Measurements from ENCODE around the gene MYB. TPM values are rescaled to one million over a fixed set of nuclear protein-coding genes. Genes with fewer than 3 reads are reported as not detected.

MYB gene
- total and polyA plus RNA-seq, 2 of the 8 experiments (the other 6 are each of a cell fraction or from before 2014, with no cell fraction given) = 4.0 to 7.6 TPM

GRCh38 chr6:135228486-135228885 is 47.4 kb downstream of the MYB start:
- no peak overlapping the region for H3K4me2 ChIP-seq (ENCODE audit: insufficient read depth in 1 of 2, low read depth in 2 of 2, low read length in 2 of 2)
- H3K23me2 ChIP-seq (ENCODE audit: low read depth, low read length) = no peaks in the 10 kb centered on the region
- no peak overlapping the region for H3K56ac ChIP-seq (replicated peaks; ENCODE audit: insufficient read length, low read depth, low read length)
- H3K79me2 ChIP-seq (ENCODE audit: control insufficient read depth in 1 of 2, insufficient read depth in 2 of 2, low read length in 2 of 2) = no peaks in the 10 kb centered on the region
- H4K20me1 ChIP-seq (replicated peaks in 1 of 2; ENCODE audit: control insufficient read depth in 1 of 2, insufficient read depth in 2 of 2, low read length in 2 of 2) = no peaks in the 10 kb centered on the region
- no peaks in the 10 kb centered on the region for H3K27me3 ChIP-seq (replicated peaks in 1 of 4; ENCODE audit: control insufficient read depth in 3 of 4, extremely low read depth in 1 of 4, insufficient read depth in 3 of 4, low read length in 3 of 4)
- CTCF ChIA-PET (ENCODE audit: partially characterized antibody) = interaction anchor here (0.6 to 1.1 kb wide), 2 partner anchors 9 to 32 kb away, joined by 3 to 4 read pairs; no protein-coding TSS in a partner anchor
- H3K9ac ChIP-seq (replicated peaks in 1 of 4; ENCODE audit: extremely low read depth in 1 of 4, low read depth in 3 of 4, low read length in 3 of 4) = no peak overlapping the region
- DNase-seq (ENCODE audit: low read depth in 1 of 2, low spot score in 2 of 2) = no peak
- no peak overlapping the region for H4K5ac ChIP-seq (ENCODE audit: insufficient read length, low read depth, low read length)
- no peak overlapping the region for H2BK12ac ChIP-seq (ENCODE audit: low read depth, low read length)
- H4K91ac ChIP-seq (replicated peaks; ENCODE audit: insufficient read length, low read length) = no peak overlapping the region
- no peak overlapping the region for H2BK15ac ChIP-seq (ENCODE audit: low read length)
- H3K4me3 ChIP-seq (ENCODE audit: extremely low read depth in 1 of 4, insufficient read depth in 2 of 4, low read depth in 3 of 4, low read length in 4 of 4) = no peak overlapping the region
- WGBS, 2 experiments (ENCODE audit: extremely low coverage in 1 of 2, insufficient coverage in 1 of 2, insufficient read length in 1 of 2, insufficient replicate concordance in 2 of 2, low coverage in 1 of 2, low lambda C conversion rate in 2 of 2, missing lambda C conversion rate in 1 of 2) = 90% methylated on average over 6 of the region's 6 CpGs; no CpG with 5 or more reads in 1 of the 2 experiments
- no peak overlapping the region for H3K4ac ChIP-seq (replicated peaks; ENCODE audit: insufficient read length, low read depth, low read length)
- no peak overlapping the region for H3K23ac ChIP-seq (ENCODE audit: insufficient read length)
- H2BK5ac ChIP-seq (ENCODE audit: low read depth, low read length) = no peak overlapping the region
- H2AFZ ChIP-seq (ENCODE audit: low read length) = no peak overlapping the region
- POLR2A ChIA-PET (ENCODE audit: partially characterized antibody) = no interaction called here
- FAIRE-seq = no peak
- no peaks in the 10 kb centered on the region for H3K79me1 ChIP-seq (ENCODE audit: low read depth, low read length)
- no peak overlapping the region for H2BK120ac ChIP-seq (replicated peaks; ENCODE audit: low read depth, low read length)
- no peak overlapping the region for H2AK5ac ChIP-seq (ENCODE audit: low read depth, low read length)
- no peak overlapping the region for H4K8ac ChIP-seq (ENCODE audit: extremely low read depth, insufficient read depth, low read length)
- no peak overlapping the region for H3K27ac ChIP-seq (ENCODE audit: low read depth, low read length)
- H3K14ac ChIP-seq (ENCODE audit: insufficient read length) = no peak overlapping the region
- H3K18ac ChIP-seq (ENCODE audit: extremely low read depth, low read length) = no peak overlapping the region
- no peaks in the 10 kb centered on the region for H3K9me3 ChIP-seq (ENCODE audit: insufficient read depth in 2 of 2, low read depth in 1 of 2, low read length in 1 of 2)
- no peaks in the 10 kb centered on the region; a peak in 2 of 8 replicates for H3K36me3 ChIP-seq (ENCODE audit: control insufficient read depth in 2 of 4, insufficient read depth in 4 of 4, low read length in 3 of 4)
- H3K4me1 ChIP-seq (replicated peaks in 1 of 4; ENCODE audit: control insufficient read depth in 3 of 4, insufficient read depth in 4 of 4, low read length in 3 of 4) = peaks cover 0 to 5% (median 0%) of the 10 kb centered on the region in 4 experiments; a peak in 1 of 7 replicates
- no peak overlapping the region for H2BK20ac ChIP-seq (ENCODE audit: low read length)
- no peak for TF ChIP-seq TEAD4 (IDR thresholded peaks at IDR 0.05; ENCODE audit: low read depth, low read length)
- TF ChIP-seq CHD1 (IDR thresholded peaks at IDR 0.05; ENCODE audit: low read depth, low read length) = no peak
- no peak for TF ChIP-seq BRCA1 (IDR thresholded peaks at IDR 0.05; ENCODE audit: low read depth, low read length)
- no peak for TF ChIP-seq MAFK (IDR thresholded peaks at IDR 0.05; ENCODE audit: low read depth, low read length)
- TF ChIP-seq CHD2 (IDR thresholded peaks at IDR 0.05; ENCODE audit: low read length) = no peak
- no peak for TF ChIP-seq ASH2L (IDR thresholded peaks at IDR 0.05; ENCODE audit: low read length)
- TF ChIP-seq JUN (IDR thresholded peaks at IDR 0.05; ENCODE audit: low read depth, low read length) = no peak
- no peak for TF ChIP-seq MAX (IDR thresholded peaks at IDR 0.05)
- no peak for TF ChIP-seq NANOG (IDR thresholded peaks at IDR 0.05; ENCODE audit: insufficient read depth, low read depth, low read length, poor library complexity, severe bottlenecking)
- no peak for TF ChIP-seq RFX5 (IDR thresholded peaks at IDR 0.05; ENCODE audit: borderline replicate concordance, low read depth, low read length)
- no peak for TF ChIP-seq RXRA (IDR thresholded peaks at IDR 0.05; ENCODE audit: insufficient read depth, low read depth, low read length)
- TF ChIP-seq BCL11A (IDR thresholded peaks at IDR 0.05; ENCODE audit: low read depth in 2 of 2, low read length in 2 of 2) = no peak
- no peak for TF ChIP-seq EP300 (IDR thresholded peaks at IDR 0.05; ENCODE audit: borderline replicate concordance in 1 of 2, low read depth in 2 of 2, low read length in 2 of 2)
- TF ChIP-seq HDAC2 (IDR thresholded peaks at IDR 0.05; ENCODE audit: borderline replicate concordance in 1 of 2, low read depth in 2 of 2, low read length in 2 of 2) = no peak
- no peak for TF ChIP-seq KDM1A (IDR thresholded peaks at IDR 0.05; ENCODE audit: borderline replicate concordance, low read length)

All from H1 (cell line).